Hippocampal formation (tissue), 2 donors: Measurements from ENCODE around the gene PRIMA1.

ENCODE experiments used
- DNase-seq, 2 donors: peaks; one replicate each; lab custom pipeline; 2025; lab: John Stamatoyannopoulos, UW

The PRIMA1 gene

DNA sequence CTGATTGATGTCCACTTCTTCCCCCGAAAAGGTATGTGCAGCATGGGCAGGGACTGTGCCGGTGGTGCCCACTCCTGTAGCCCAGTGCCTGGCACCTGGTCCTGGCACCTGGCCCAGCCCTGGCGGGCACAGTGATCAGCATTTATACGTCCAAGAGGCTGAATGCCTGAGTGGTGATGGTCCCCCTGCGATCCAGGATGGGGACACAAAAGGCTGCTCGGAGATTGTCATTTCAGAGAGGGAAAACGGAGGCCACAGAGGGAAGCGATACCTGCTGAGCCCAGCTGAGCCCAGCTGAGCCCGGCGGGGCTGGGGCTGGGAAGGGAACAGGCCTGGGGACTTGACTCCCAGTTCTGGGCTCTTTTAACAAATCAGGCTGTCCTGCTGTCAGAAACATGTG, 55.8 kb downstream of the PRIMA1 start:
- DNase-seq: no peak

DNA sequence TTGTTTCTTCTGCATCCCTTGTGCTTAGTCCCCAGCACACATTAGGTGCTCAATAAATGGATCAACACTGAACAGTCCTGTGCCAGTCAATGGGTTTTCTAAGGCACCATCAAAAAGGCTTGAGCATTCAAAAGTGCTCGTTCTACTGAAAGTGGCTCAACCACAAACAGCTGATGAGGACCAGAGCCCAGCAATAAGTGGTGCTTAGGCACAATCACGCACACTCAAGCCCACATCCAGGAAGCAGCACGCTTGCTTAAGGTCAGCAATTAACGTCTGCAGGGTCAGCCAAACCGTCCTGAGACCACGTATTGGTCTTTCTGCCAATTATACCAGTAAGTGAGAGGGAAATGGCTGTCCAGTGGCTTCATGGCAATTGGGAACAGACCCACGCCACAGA, 56.5 kb downstream of the PRIMA1 start:
- no peak for DNase-seq

DNA sequence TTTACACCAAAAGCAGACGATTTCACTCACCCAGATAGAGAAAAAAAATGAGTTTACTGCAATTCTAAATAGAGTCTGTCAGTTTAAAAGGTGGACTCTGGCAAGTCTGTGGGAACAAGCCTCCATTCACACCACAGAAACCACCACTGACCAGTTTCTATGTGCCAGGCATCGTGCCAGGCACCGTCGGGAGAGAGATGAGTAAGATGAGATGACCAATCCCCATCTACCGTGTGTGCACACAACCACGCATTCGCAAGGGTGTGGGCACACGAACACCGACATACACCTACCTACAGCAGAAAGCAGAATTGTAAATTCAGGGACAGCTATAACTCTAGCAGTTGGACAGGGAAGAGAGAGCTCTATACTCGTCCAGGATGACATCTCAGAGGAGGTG, 58.3 kb downstream of the PRIMA1 start:
- peak in 1 of 2 donors; percentile 22 for DNase-seq

DNA sequence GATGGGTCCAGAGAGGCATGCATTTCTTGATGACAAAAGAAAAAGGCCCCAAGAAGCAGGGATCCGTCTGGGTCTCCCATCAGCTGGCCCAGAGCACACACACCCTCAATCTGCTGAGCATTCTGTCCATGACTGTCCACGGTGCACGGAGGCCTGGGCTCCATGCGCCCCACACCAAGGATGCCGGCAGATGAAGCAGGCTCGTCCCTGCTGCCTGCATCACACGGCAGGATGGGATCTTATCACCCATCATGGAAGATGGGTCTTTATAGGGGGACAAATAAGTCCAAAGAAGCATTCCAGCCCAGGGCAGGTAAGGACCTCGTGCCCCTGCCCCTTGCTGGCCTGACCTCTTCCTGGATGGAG, 59.7 kb downstream of the PRIMA1 start:
- no peak for DNase-seq

DNA sequence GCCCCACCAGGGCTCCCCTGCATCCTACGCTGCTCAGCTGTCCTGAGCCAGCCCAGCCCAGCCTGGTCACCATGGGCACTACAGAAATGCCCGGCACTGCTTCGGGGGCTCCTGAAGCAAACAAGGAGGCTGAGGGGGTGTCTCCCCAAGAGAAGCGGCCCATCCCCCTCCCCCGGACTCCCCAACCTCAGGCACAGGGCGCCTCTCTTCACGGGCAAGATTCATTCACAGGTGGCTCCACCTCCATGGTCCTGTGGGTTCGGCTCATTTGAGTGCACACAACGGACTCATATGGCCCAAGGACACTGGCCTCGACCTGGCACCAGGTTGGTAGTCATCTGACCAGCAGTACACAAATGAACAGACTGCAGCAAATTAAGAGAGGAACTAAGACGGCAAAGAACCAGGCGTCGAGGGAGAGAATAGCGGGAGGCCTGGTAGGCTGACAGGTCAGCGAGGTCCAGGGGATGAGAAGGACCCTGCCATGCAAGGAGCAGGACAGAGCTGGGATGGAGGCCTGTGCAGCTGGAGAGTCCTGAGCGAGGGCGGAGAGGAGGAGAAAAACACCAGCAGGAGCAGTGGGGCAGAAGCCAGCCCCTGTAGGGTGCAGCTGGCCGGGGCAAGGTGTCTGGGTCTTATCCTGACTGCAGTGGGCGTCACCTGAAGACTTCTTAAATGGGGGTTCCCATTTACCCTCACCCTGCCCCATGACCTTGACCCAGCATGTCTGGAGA, 60.2 kb downstream of the PRIMA1 start:
- no peak for DNase-seq

DNA sequence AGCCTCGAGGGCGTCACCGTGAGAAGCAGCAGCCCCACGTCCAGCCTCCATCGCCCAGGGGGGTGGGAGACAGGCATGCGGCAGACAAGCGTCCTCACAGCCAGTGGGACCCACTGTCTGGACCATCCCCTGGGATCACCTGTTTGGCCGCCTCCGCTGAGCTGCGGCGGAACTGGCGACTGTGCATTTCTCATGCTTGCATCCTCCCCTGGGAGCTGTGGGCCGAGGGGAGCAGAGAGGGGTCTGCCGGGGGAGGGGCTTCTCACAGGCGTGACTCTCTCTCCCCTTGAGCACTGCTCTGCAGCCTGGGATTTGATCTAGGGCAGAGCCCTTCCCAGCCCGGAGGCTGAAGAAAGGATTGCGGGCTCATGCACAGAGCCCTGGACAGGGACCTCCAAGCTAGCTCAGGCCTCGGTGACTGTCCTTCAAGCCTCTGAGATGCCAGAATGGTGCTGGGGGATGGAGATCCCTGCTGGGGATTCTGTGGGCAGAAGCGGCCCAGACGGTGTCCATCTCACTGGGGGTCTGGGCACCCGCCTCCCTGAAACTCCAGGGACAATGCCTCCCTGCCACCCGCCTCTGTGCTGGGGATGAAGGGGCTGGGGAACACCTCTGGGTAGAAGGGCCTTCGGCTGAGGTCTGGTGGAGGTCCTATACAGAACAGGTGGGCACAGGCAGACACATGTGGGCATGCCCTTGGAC, 61.1 kb downstream of the PRIMA1 start:
- DNase-seq: no peak

DNA sequence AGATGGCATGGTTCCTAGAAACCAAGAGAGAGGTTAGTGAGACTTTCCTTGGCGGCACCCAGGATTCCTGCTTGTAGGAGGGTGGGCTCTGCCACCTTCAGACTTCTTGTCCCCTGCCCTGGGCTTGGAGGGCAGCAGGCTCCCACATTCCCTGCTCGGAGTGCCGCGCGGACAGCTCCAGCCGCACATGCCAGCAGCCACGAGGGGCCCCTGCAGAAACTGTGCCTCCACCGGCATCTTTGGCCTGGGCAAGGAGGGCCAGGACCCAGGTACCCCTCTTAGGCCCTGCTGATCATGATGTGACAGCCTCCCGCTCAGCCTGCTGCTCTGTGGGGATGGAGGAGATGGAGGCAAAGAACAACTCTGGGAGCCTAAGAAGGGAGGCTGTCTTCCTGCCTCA, 62.3 kb downstream of the PRIMA1 start:
- DNase-seq: no peak

DNA sequence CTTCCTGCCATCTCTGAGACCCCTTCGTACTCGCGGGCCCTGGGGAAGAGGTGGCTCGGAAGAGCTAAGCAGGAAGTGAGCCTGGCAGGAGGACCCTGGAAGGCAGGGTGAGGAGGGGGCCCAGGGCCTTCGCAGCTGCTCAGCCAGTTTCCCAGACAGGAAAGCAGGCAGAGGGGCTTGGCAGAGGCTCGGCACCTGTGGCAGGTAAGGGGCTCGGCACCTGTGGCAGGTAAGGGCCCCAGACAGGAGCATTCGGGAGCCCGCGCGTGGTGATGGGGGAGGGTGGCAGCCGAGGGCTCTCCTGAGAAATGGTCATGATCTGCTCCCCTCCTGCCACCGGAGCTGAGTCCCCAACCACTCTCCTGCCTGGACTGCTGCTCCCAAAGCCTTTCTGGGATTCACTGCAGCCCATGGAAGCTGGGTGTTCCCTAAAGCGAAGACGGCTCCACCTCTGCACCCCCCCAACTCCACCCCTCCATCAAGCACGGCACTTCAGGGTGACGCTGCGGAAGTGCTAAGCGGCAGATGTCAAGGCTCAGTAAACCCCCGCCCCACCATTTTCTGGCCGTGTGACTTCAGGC, 63.2 kb downstream of the PRIMA1 start:
- no peak for DNase-seq

DNA sequence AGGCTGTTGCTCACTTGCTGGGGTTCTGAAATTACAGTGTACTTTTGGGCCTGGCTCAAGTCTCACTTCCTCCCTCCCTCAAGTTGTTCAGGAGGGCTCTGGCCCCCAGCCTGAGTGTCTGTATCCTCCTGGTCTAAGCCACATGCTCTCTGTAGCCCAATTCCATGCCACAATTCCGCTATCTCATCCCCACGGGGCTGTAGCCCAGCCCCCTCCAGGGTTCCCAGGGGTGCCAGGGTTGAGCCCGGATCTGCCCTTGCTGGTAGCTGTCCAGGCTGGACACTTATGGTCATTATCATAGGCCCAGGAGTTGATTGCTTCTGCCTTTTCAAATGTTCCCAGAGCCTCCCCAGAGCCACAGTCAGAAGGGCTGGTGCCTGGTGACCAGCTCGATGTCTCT, 65.3 kb downstream of the PRIMA1 start:
- DNase-seq: no peak

DNA sequence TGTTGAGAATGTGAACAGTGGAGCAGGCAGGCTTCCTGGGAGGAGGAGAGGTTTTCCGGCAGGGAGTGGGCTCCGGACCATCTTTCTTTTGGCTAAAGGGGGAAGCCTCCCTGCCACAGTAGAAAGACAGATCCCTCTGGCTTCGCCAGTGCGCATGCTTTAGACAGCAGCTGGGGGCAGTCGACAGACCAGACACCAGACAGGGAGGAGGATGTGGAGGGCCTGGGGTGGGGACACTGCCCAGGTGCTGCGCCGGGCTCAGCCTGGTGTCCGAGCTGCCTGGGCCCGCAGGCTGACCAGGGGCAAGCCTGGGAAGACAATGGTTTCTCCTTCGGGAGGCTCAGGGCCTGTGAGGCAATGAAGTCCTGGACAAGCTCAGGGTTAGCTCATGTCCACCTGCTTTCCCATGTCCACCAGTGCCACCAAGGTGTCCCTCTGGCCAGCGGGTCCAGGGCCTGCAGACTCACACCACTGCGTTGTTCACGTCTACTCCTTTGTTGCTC, 67.3 kb downstream of the PRIMA1 start:
- no peak for DNase-seq

DNA sequence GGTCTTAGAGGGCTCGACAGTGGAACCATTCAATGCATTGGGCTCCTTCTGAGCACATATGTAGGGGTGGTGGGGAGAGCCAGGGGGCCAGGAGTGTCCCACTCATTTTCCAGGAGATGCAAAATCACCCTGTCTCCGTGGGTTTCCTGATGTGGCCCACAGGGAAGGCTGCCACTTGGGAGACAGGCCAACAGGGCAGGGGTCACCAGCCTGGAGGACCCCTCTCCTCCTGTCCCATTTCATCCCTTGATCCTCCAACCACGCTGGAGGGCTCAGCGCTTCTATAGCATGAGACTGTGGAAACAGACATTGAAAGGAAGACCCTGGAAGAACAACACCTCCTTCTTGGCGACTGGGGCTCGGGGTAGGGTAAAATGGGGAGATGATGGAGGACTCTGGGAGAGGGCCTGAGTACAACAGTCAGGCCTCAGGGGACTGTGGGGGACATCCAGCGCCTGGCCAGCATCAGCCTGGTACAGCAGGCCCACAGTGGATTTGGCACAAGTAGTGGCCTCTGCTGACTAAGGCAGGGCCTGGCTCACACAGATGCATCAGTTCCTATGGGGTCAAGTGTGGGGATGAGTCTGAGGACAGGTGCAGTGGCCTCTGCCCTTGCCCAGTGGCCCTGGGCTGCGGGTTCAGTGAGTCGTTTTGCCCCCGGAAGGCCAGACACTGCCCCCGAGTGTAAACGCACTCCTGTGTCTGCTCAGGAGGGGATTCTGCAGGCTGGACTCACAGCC, 68.0 kb downstream of the PRIMA1 start:
- no peak for DNase-seq

DNA sequence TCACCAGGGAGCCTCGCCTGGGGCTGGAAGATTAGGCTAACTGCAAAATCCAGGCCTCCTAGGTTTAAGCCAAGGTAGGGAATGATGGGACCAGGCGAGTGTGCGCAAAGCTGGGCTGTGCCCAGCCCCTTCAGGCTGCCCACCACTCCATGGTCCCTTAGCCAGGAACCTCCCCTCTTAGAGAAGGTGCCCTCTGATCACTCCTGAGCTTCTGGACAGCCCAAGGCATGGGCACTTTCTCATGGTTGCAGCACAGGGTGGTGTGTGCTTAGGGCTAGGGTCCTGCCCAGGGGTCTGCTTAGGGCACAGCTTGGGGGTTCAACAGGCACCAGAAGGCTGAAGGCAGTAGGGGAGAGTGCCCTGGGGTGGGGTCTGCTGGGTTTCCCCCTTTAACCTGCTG, 69.0 kb downstream of the PRIMA1 start:
- no peak for DNase-seq

DNA sequence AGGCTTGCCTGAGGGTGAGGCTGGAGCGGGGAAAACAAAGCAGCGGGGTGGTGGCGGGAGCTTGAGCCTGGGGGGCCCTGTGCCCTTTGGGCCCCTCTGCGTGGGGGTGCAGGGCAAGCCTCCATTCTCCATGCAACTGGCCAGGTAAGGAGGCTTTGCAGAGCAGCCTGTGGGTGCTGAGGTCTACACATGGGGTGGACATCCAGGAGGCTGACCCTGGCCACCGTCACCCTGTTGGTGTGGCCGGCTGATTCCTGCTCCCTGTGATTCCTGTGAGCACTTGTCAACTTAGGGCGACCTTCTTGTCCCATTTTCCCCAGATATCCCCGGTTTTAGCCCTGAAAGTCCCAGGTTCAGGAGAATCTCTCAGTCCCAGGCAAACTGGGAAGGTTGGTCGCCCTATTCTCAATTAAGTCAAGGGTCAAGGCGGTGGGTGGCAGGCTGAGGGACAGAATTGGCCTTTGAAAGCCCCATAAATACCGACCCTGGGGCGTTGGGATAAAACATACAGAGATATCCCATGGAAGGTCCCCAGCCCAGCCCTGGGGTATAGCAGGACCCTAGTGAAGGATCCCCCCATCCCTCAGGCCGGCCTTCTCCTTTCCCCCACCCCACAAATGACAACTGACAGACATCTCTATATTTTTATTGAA, 70.5 kb downstream of the PRIMA1 start:
- DNase-seq: no peak

DNA sequence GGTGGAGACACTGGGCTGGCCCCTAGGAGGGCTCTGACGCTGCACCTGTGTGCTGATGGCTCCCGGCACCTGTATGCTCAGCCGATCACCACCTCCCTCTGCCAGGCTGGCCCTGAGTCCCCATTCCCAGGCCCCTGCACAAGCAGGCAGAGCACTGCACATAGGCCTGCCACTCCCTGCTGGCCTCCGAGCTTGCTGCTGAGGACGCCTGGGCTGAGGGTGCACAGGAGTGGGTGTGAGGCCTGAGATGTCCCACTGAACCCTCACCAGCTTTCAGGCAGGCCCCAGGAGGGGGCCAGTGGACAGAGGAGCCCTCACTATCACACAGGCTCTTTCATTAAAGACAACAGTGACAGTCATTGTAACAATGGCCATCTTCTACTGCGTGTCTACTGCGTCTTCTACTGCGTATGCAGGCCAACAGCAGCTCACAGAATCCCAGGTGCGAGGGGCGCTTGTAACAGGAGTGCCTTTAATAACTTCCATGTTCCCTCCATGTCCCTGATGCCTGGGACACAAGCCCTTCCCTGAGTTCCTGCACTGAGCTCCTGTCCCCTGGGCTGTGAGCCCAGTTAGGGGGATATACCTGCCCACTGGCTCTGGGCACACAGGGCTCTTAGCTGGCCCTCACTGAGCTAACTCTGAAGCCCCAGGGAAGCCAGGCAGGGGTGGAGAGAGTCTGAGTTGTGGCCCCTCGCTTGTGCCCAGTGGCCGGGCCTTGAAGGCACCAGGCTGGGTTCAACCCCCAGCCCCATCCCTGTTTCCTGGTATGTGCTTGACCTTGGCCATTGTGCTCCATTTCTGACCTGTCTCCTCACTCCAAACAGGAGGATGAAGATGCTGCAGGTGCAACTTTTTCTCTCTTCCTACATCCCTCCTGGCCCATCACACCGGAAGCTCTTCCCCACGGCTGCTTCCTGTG, 71.3 kb downstream of the PRIMA1 start:
- DNase-seq: no peak

DNA sequence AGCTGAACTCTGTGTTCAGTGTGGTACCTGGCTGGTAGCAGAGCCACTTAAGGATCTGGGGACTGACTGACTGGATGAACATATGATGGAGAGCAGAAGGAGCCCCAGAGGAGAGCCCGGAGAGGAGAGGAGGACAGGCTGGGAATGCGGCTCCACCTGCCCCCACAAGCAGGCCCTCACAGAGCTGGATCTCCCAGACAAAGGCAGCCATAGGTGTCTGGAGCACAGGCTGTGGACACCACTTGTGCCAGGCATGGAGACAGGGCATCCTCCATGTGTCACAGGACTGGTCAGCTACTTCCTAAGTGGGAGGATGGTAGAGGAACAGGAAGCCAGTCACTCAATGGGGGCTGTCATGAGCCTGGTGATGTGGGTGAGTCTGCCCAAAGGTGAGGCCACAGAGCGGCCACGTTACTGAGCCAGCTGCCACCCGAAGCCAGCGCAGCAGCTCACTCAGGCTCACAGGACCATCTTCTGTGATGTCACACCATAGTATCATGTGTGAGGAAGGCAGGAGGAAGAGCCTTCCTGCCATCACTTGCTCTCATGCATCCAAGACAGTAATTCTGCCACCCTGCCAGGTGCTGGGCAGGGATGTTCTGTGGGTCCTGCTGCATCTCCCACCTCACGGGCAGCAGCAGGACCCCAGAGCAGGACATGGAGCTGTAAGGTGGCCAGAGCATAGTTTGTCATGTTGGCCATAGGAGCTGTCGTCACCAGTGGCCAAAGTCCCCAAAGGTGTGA, 72.1 kb downstream of the PRIMA1 start:
- no peak for DNase-seq

DNA sequence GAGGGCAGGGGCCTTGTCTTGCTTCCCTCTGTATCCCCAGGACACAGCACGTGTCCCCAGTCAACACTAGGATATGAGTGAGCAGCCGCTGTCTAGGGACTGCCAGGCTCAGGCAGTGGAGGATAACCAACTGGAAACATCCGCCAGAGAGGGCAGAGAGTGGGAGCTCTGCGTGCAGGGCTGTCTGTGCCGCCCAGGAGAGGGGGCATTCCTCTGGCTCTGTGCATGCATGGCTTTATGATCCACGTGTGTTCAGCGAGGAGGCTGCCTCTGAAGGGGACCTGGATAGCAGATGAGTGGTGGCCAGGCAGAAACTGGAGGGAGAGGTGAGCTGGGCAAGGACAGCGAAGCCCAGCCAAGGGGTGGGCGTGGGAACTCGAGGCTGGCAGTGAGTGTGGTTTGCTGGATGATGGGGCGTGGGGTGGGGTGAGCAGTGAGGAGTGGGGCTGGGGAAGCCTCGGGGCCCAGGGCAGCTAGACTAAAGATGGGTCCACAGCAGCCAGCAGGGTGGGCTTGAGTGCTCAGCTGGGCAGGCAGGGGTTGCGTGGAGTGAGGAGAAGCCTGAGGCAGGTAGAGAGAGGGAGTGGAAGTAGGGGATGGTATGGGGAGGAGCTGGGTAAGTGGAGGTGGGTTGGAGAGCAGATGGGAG, 72.9 kb downstream of the PRIMA1 start:
- DNase-seq: no peak

DNA sequence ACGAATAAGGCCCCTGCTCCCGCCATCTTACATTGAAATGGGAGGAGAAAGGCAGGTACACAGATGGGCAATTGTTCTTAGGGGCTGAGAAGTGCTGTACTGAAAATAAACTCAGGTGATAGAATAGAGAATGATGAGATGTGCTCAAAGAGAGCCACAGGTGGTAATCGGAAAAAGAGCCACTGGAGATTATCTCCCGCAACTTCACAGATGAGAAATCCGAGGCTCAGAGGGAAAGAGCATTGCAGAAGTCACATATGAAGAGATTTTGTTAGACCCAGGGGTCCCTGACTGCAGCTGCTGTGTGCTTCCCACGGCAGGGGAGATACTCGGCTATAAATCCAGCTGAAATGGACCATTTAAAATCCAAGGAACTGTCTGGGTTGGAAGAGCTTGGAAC, 73.7 kb downstream of the PRIMA1 start:
- no peak for DNase-seq

DNA sequence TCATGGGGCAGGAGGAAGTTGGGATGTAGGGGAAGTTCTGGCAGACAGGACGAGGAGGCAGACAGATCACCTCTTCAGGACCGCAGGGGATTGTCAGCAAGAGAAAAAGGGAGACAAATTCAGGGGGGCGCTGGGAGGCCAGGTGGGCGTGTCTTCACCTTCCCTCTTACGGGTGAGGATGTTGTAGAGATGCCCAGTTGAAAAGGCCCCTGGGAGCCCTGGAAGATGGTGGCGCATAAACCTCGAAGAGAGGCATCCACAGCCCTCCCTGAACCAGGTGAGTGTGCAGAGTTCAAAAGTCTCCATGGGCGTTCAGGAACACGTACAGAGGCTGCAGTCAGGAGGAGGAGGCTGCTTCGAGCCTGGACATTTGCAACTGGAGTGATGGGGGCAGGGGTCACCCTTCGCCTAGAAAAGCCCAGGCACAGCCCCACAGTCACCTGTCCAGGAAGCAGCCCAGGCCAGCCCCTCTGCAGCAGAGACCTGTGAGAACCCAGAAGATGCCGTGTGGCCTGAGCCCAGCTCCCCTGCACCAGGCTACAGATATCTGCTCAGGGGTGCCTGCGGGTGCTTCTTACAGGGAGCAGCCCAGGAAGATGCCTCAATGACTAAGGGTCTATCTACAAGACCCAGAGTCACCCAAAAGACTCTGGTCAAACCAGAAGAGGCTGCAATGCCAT, 74.4 kb downstream of the PRIMA1 start:
- DNase-seq: no peak
